HL-60 (cell line): ENCODE results near the gene RSPO3.

Experiments
- GABPA ChIP-seq: IDR thresholded peaks from 2 replicates; pipeline ENCODE4 v1.6.1; 2012; ENCODE audit warnings: low read depth
- POLR2AphosphoS5 ChIP-seq: IDR thresholded peaks from 2 replicates; pipeline ENCODE4 v1.6.1; 2012; ENCODE audit warnings: low read depth
- REST ChIP-seq: IDR thresholded peaks from 2 replicates; pipeline ENCODE4 v1.6.1; 2012; ENCODE audit warnings: low read depth; ENCODE audit not compliant: insufficient replicate concordance
- TF ChIP-seq, protein P1 (sequence below): IDR thresholded peaks from one replicate; pipeline ENCODE4 v1.5.1; 2011; ENCODE audit warnings: low read length, control low read depth, inconsistent platforms; ENCODE audit not compliant: insufficient read depth

- TF ChIP-seq GABPA: no peak
- TF ChIP-seq, protein P1, sequence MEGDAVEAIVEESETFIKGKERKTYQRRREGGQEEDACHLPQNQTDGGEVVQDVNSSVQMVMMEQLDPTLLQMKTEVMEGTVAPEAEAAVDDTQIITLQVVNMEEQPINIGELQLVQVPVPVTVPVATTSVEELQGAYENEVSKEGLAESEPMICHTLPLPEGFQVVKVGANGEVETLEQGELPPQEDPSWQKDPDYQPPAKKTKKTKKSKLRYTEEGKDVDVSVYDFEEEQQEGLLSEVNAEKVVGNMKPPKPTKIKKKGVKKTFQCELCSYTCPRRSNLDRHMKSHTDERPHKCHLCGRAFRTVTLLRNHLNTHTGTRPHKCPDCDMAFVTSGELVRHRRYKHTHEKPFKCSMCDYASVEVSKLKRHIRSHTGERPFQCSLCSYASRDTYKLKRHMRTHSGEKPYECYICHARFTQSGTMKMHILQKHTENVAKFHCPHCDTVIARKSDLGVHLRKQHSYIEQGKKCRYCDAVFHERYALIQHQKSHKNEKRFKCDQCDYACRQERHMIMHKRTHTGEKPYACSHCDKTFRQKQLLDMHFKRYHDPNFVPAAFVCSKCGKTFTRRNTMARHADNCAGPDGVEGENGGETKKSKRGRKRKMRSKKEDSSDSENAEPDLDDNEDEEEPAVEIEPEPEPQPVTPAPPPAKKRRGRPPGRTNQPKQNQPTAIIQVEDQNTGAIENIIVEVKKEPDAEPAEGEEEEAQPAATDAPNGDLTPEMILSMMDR: no peak
- TF ChIP-seq POLR2AphosphoS5: no peak
- TF ChIP-seq REST: no peak
Measured at GRCh38 chr6:127202676-127203075, 84.2 kb downstream of the RSPO3 start.
